Activated T-cell treated with anti-CD3 and anti-CD28 coated beads, Interleukin-2, amount 50 U/mL, for 72 hours (primary cell): ENCODE data around the gene ZBTB39. TPM values are rescaled to one million over a fixed set of nuclear protein-coding genes. Genes with fewer than 3 reads are reported as not detected.
A peak's percentile ranks its signal among the peaks of the same experiment; 100 is the strongest.

Experiments
- ATAC-seq, 2 donors: fragments of 150-1000 bp; cut with Tn5 transposase; replicated peaks in 1 of 2; 2 replicates each; pipeline ENCODE4 v1.10.0; 2021; ENCODE audit warnings: moderate library complexity in 2 of 2, mild to moderate bottlenecking in 1 of 2
- DNase-seq, 2 donors: peaks; one replicate each; pipeline ENCODE4 v3.0.0; 2021 to 2022; ENCODE audit warnings: mixed read lengths in 1 of 2
- H3K27ac Mint-ChIP-seq: one replicate; pipeline ENCODE4 v1.8.0; 2022; ENCODE audit warnings: mild to moderate bottlenecking, moderate library complexity, mixed read lengths
- H3K27me3 Mint-ChIP-seq: one replicate; pipeline ENCODE4 v1.8.0; 2022; ENCODE audit warnings: low read depth, mixed read lengths
- H3K36me3 Mint-ChIP-seq, 2 donors: one replicate each; pipeline ENCODE4 v1.8.0; 2022; ENCODE audit warnings: mixed read lengths in 2 of 2, mild to moderate bottlenecking in 1 of 2; ENCODE audit not compliant: insufficient read depth in 2 of 2
- H3K4me1 Mint-ChIP-seq: one replicate; pipeline ENCODE4 v1.8.0; 2022; ENCODE audit warnings: low read depth, mixed read lengths
- H3K4me3 Mint-ChIP-seq, 2 donors: one replicate each; pipeline ENCODE4 v1.8.0; 2022; ENCODE audit warnings: mild to moderate bottlenecking in 2 of 2, mixed read lengths in 2 of 2, moderate library complexity in 2 of 2
- H3K9me3 Mint-ChIP-seq, 2 donors: one replicate each; pipeline ENCODE4 v1.8.0; 2022; ENCODE audit warnings: mixed read lengths in 2 of 2
- total RNA-seq, 2 donors: library from RNA; stranded (reverse); gene quantifications; one replicate each; pipeline ENCODE4 v1.2.3, GENCODE V29; 2022

The ZBTB39 gene
- total RNA-seq, 2 donors from 2014 or later: 9.7 to 10.3 TPM

DNA sequence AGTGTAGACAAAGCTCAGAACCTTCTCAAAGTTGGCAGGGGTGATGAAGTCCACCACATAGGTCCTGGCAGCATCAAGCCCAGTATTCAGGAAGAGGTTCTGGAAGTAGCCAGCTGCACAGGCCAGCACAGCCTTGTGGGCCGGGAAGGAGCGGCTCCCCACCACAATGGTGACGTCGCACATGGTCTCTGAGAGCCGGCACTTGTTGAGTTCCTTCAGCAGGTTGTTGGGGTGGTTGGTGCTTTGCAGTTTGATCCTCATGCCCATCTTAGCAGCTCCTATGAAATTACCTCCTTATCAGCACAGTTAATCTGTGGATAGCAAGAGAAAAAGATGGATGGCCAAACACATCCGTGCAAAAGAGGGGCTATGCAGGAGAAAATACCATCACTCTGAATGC lies 1.7 kb downstream of the ZBTB39 start:
- peaks cover 70% of the 10 kb centered on the region for H3K4me1 Mint-ChIP-seq

DNA sequence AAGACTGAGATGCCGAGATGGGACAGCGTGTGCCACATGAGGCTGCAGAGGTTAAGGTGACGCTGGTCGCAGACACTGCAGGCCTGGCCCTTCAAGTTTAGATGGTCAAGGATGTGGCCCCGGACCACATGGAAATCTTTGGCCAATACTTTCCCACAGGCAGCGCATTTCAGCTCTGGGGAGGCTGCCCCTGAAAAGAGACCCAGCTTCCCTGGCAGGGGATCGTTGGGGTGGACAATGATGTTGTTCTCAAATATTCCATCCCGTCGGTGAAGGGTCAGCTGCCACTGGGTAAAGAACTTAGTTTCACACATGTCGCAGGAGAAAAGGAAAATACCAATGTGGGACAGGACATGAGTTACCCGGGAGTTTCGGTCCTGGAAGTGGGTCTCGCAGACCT lies 3.0 kb downstream of the ZBTB39 start:
- no peak overlapping the region for H3K4me3 Mint-ChIP-seq
- no peak overlapping the region for H3K27ac Mint-ChIP-seq
- no peaks in the 10 kb centered on the region for H3K27me3 Mint-ChIP-seq
- no peaks in the 10 kb centered on the region for H3K9me3 Mint-ChIP-seq
- H3K36me3 Mint-ChIP-seq: peaks cover 2 to 19% of the 10 kb centered on the region in 2 donors
- no peak for ATAC-seq
- no peak for DNase-seq
- H3K4me1 Mint-ChIP-seq: peaks cover 75% of the 10 kb centered on the region

More for the DNA sequence above, 1.7 kb downstream of the ZBTB39 start:
- H3K27me3 Mint-ChIP-seq: no peaks in the 10 kb centered on the region
- H3K9me3 Mint-ChIP-seq: no peaks in the 10 kb centered on the region
- H3K27ac Mint-ChIP-seq: no peak overlapping the region
- no peak for ATAC-seq
- peak overlapping the region; percentile 87 for H3K4me3 Mint-ChIP-seq
- DNase-seq: no peak
- peaks cover 2 to 18% of the 10 kb centered on the region in 2 donors for H3K36me3 Mint-ChIP-seq

DNA sequence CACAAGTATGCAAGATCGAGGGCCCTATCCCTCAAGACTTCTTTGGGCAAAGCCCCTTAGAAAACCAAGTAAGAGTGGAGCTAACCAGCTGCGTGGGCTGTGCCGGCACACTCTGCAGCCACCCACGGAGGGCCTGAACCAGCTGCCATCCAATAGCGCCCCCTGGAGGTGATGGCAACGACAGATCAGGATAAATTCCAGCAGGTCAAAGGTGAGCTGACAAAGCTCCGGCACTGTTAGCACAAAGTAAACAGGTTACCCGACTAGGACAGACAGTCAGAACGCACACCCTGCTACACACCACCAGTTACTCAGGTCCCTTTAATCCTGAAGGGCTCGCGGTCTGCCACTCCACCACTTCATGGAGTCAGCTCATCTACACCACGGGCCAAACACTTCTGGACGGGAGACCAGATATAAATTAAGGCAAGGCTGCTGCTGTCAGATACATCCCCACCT lies 4.9 kb downstream of the ZBTB39 start:
- peak; percentile 36 to 39 for ATAC-seq
- peaks cover 67% of the 10 kb centered on the region for H3K4me1 Mint-ChIP-seq
- H3K27me3 Mint-ChIP-seq: no peaks in the 10 kb centered on the region
- DNase-seq: peak; percentile 80 to 86
- H3K4me3 Mint-ChIP-seq: no peak overlapping the region
- H3K9me3 Mint-ChIP-seq: no peaks in the 10 kb centered on the region
- H3K36me3 Mint-ChIP-seq: peaks cover 5 to 24% of the 10 kb centered on the region in 2 donors
- H3K27ac Mint-ChIP-seq: no peak overlapping the region

DNA sequence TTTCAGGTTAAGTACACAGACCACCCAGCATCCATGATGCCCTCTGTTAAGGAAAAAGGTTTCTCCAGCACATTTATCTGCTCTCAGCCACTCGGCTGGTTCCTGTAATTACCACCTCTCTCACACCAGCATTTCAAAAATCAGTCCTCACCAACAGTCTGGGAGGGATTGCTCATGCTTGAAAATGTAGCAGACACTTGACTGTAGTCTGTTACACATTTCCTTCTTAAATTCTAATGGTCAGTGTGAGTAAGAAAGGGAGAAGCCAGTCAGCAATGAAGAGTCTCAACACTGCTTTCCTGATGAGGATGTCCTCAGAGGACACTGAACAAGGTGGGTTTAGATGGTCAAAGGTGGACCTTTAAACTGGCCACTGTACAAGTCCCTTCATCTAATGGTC lies 6.0 kb downstream of the ZBTB39 start:
- H3K9me3 Mint-ChIP-seq: no peaks in the 10 kb centered on the region
- ATAC-seq: peak; percentile 38 to 58
- peak overlapping the region; percentile 36 to 69 for H3K4me3 Mint-ChIP-seq
- H3K36me3 Mint-ChIP-seq: peaks cover 5 to 24% of the 10 kb centered on the region in 2 donors
- H3K27ac Mint-ChIP-seq: no peak overlapping the region
- no peak for DNase-seq
- H3K4me1 Mint-ChIP-seq: peaks cover 61% of the 10 kb centered on the region
- H3K27me3 Mint-ChIP-seq: no peaks in the 10 kb centered on the region

DNA sequence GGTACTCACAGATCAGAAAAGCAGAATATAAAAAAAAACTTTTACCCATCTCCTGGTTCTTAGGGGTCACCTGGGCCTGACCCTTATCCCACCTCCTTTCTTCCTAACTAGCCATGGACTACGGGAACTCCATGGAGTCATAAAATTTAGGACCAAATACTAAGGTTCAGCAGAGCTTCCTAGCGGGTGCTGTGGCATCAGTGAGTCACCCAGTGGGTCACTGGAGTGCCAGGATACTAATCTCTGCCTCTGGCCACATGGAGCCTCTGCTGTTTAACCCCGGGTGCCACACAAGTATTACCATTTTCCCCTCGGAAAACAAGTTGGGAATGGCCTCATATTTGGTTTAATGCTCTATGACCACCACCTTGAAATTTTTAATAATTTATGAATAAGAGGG lies 6.9 kb downstream of the ZBTB39 start:
- peak overlapping the region; percentile 58 to 64 for H3K4me3 Mint-ChIP-seq
- no peak for ATAC-seq
- peaks cover 5 to 23% of the 10 kb centered on the region in 2 donors for H3K36me3 Mint-ChIP-seq
- H3K9me3 Mint-ChIP-seq: no peaks in the 10 kb centered on the region
- DNase-seq: no peak
- no peaks in the 10 kb centered on the region for H3K27me3 Mint-ChIP-seq
- H3K4me1 Mint-ChIP-seq: peaks cover 52% of the 10 kb centered on the region
- no peak overlapping the region for H3K27ac Mint-ChIP-seq

DNA sequence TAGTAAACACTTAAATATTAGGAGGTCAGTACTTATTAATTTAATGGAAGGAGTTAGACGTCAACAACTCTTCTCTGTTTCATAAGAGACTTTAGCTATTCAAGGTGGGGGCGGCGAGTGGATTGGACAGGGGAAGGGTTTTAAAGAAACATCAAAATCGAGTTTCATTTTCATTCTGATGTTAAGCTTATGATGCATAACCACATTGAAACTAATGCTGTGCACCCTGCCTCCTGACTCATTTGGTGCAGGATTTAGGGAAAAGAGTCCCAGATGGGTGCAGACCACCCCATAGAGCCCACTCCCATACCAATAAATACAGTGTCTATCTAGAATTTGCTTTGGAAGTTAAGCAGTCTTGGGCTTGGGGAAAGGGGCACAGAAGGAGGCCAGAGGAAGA lies 7.4 kb downstream of the ZBTB39 start:
- H3K4me3 Mint-ChIP-seq: peak overlapping the region; percentile 58 to 64
- H3K27ac Mint-ChIP-seq: peak overlapping the region; percentile 77
- H3K27me3 Mint-ChIP-seq: no peaks in the 10 kb centered on the region
- H3K36me3 Mint-ChIP-seq: peaks cover 3 to 19% of the 10 kb centered on the region in 2 donors
- no peaks in the 10 kb centered on the region for H3K9me3 Mint-ChIP-seq
- DNase-seq: peak; percentile 59 to 72
- peaks cover 47% of the 10 kb centered on the region for H3K4me1 Mint-ChIP-seq
- peak; percentile 78 to 82 for ATAC-seq

DNA sequence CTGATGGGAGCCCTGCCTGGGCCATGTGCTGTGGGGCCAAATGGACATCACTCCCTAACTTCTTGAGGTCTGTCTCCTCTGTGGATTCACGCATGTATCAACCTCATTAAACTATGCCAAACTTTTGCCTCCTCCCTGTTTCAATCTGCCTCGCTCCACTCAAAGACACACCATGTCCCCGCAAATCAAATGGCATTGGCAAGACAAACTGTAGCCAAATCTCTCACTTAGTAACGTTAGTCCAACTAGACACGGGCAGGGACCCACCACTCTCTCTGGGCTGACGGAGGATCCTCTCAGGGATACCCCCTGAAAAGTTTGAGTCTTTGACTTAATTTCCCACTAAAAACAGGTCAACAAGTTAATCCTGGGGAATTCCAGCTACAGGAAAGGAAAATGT lies 8.0 kb downstream of the ZBTB39 start:
- peak overlapping the region; percentile 58 to 64 for H3K4me3 Mint-ChIP-seq
- DNase-seq (no peak), ATAC-seq (no peak)
- peak overlapping the region; percentile 77 for H3K27ac Mint-ChIP-seq
- no peaks in the 10 kb centered on the region for H3K27me3 Mint-ChIP-seq
- H3K36me3 Mint-ChIP-seq: peaks cover 3 to 16% of the 10 kb centered on the region in 2 donors
- peaks cover 47% of the 10 kb centered on the region for H3K4me1 Mint-ChIP-seq
- no peaks in the 10 kb centered on the region for H3K9me3 Mint-ChIP-seq

DNA sequence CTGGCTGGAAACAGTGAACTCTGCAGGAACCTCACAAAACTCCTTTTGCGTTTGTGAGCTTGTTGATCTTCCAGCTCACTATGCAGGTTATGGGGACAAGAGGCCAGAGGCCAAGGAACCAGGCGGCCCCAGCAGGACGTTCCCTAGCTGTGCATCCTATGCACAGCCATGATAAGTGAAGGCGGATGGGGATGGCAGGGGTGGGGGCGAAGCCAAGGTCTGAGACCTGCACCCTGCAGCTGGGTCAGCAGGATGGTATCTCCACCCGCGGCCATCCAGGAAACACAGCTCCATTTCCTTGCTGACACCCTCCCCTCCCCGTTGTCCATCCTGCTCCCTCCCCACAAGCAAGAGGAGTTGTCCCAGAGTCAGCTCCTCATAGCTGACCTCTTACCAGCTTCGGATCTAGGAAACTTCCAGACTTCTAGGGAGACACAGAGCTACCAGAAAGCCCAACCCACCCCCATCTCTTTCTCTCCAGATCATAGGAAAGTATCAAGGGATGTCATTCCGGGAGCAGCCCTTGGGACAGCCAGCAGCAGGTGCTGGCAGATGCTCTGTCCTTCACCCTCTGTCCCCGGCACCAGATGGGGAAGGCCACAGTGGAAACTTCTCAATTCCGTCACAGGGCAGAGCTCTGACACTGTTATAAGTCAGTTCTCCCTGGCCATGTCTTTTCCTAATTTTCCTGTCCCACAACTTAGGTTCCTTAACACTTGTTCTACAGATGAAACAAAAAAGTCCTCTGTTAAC lies 9.4 kb downstream of the ZBTB39 start:
- Mint-ChIP-seq H3K4me1 (peaks cover 46% of the 10 kb centered on the region), H3K36me3 (peaks cover 3 to 6% of the 10 kb centered on the region in 2 donors)
- ATAC-seq: no peak

DNA sequence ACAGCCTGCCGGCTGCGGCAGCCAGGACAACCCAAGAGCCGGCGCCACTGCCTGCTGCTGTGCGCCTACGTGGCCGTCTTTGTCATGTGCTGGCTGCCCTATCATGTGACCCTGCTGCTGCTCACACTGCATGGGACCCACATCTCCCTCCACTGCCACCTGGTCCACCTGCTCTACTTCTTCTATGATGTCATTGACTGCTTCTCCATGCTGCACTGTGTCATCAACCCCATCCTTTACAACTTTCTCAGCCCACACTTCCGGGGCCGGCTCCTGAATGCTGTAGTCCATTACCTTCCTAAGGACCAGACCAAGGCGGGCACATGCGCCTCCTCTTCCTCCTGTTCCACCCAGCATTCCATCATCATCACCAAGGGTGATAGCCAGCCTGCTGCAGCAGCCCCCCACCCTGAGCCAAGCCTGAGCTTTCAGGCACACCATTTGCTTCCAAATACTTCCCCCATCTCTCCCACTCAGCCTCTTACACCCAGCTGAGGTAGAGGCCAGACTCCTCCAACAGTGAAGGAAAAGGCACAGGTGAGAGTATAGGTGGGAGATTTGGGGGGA lies 10.3 kb downstream of the ZBTB39 start:
- Mint-ChIP-seq H3K36me3 (peaks cover 3 to 6% of the 10 kb centered on the region in 2 donors), H3K27me3 (no peaks in the 10 kb centered on the region), H3K4me1 (peaks cover 45% of the 10 kb centered on the region), H3K9me3 (no peaks in the 10 kb centered on the region), H3K4me3 (no peak overlapping the region), H3K27ac (no peak overlapping the region)
- DNase-seq: no peak
- no peak for ATAC-seq

More for the DNA sequence above, 9.4 kb downstream of the ZBTB39 start:
- DNase-seq: no peak
- Mint-ChIP-seq H3K27me3 (no peaks in the 10 kb centered on the region), H3K4me3 (no peak overlapping the region), H3K27ac (no peak overlapping the region), H3K9me3 (no peaks in the 10 kb centered on the region)

DNA sequence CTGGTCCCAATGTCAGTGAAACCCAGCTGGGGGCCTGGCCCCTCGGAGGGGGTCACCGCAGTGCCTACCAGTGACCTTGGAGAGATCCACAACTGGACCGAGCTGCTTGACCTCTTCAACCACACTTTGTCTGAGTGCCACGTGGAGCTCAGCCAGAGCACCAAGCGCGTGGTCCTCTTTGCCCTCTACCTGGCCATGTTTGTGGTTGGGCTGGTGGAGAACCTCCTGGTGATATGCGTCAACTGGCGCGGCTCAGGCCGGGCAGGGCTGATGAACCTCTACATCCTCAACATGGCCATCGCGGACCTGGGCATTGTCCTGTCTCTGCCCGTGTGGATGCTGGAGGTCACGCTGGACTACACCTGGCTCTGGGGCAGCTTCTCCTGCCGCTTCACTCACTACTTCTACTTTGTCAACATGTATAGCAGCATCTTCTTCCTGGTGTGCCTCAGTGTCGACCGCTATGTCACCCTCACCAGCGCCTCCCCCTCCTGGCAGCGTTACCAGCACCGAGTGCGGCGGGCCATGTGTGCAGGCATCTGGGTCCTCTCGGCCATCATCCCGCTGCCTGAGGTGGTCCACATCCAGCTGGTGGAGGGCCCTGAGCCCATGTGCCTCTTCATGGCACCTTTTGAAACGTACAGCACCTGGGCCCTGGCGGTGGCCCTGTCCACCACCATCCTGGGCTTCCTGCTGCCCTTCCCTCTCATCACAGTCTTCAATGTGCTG lies 11.0 kb downstream of the ZBTB39 start:
- Mint-ChIP-seq H3K4me3 (no peak overlapping the region), H3K9me3 (no peaks in the 10 kb centered on the region), H3K4me1 (peaks cover 41% of the 10 kb centered on the region), H3K27ac (no peak overlapping the region), H3K27me3 (no peaks in the 10 kb centered on the region), H3K36me3 (peaks cover 3 to 6% of the 10 kb centered on the region in 2 donors)
- DNase-seq: no peak
- no peak for ATAC-seq

DNA sequence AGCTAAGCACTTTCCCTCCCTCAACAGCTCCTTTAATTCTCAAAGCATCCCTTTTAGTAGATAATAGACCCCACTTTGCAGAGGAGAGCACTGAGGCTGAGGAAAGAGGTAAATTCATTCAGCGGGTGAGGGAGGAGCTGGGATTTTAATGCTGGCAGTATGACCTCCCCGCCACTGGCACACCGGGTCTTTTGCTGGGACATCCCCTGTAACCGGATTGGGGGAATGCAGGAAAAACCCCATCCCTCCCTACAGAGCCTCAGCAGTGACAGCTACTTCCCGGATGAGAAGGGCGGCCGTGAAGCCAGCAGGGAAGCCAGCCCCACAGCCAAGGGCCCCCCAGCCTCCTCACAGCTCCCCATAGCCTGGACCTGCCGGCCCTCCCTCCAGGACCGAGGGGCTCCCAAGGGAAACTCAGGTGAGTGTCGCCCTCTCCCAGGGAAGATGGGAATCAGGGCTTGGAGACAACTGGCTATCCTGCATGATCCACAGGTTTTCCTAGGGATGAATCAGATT lies 12.1 kb downstream of the ZBTB39 start:
- H3K27ac Mint-ChIP-seq: no peak overlapping the region
- H3K4me1 Mint-ChIP-seq: peaks cover 33% of the 10 kb centered on the region
- ATAC-seq (no peak), DNase-seq (no peak)
- no peak overlapping the region for H3K4me3 Mint-ChIP-seq
- H3K36me3 Mint-ChIP-seq: peaks cover 3 to 6% of the 10 kb centered on the region in 2 donors
- H3K27me3 Mint-ChIP-seq: no peaks in the 10 kb centered on the region
- no peaks in the 10 kb centered on the region for H3K9me3 Mint-ChIP-seq

DNA sequence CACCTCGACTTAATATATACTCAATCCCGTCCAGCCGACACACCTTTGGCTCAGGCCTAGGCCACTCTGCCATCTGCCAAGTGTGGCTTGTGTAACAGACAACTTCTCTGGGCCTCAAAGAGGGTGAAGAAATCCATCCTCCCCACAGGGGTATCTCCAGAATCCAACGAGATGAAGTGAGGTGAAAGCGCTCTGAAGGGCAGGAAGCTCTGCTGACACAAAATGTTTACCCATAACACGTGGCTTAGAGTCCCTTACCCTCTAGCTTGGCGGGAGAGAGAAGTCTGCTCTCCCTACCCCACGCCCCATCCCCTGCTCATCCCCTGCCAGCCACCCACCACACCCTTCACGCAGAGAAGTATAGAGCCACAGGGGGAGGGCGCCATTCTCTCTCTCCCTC lies 13.0 kb downstream of the ZBTB39 start:
- no peak overlapping the region for H3K27ac Mint-ChIP-seq
- DNase-seq: no peak
- peaks cover 24% of the 10 kb centered on the region for H3K4me1 Mint-ChIP-seq

More for the DNA sequence above, 13.0 kb downstream of the ZBTB39 start:
- ATAC-seq: no peak
- H3K9me3 Mint-ChIP-seq: no peaks in the 10 kb centered on the region
- H3K36me3 Mint-ChIP-seq: peaks cover 3 to 4% of the 10 kb centered on the region in 2 donors
- no peaks in the 10 kb centered on the region for H3K27me3 Mint-ChIP-seq
- H3K4me3 Mint-ChIP-seq: no peak overlapping the region
